Measurements from ENCODE around the gene DENND6B. TPM values are rescaled to one million over a fixed set of nuclear protein-coding genes. Genes with fewer than 3 reads are reported as not detected.
A peak's percentile ranks its signal among the peaks of the same experiment; 100 is the strongest.

DENND6B gene
- total RNA-seq, 1 experiment from 2014 or later = 13.2 TPM

DNA sequence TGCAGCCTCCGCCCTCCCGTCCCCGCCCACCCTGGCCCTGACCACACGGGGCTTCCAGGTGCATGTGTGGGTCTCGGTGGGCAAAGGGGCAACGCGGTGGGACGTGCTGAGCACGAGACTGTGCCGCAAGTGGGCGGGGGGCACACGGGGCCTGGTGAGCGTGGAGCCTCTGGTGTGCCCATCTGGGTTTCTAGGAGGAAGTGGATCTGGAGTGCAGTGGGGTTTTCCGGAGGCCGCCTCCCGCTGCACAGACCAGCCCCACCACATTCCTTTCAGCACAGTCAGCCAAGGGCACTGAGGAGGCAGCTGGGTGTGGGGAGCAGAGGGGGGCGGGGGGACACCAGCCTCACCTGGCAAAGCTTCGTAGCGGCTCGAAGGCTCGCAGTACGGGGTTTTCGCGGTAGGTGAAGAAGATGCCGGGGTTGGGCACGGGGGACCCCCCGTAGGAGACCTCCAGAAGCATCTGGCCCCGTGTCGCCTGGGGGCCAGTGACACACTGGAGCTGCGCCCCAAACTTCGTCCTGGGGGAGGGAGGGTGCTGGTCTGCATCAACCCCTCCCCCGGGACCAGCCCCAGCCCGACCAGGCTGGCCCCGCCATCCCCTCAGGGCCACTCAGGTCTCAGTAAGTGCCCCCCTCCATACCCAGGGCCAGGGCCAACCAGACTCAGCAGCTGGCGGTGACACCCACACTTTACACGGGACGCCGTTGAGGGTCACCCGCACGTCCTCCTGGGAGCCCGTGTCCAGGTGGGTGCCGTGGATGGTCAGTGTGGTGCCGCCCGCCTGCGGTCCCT is 44.3 kb downstream of the DENND6B start:
- CTCF ChIA-PET = interaction anchor here (0.5 to 1.6 kb wide), 4 partner anchors 9 to 40 kb away, joined by 3 to 9 read pairs (median 4); no protein-coding TSS in a partner anchor
- Mint-ChIP-seq H3K9me3 (ENCODE audit: low read depth, unreplicated experiment) (no peaks in the 10 kb centered on the region), H3K27me3 (ENCODE audit: unreplicated experiment) (no peaks in the 10 kb centered on the region), H3K4me1 (ENCODE audit: low read depth, unreplicated experiment) (peaks cover 7% of the 10 kb centered on the region), H3K27ac (ENCODE audit: unreplicated experiment) (peak overlapping the region; percentile 87), H3K4me3 (ENCODE audit: low read depth, unreplicated experiment) (peak overlapping the region; percentile 51), H3K36me3 (ENCODE audit: insufficient read depth, unreplicated experiment) (peaks cover 87% of the 10 kb centered on the region)
- TF ChIP-seq, protein P1, sequence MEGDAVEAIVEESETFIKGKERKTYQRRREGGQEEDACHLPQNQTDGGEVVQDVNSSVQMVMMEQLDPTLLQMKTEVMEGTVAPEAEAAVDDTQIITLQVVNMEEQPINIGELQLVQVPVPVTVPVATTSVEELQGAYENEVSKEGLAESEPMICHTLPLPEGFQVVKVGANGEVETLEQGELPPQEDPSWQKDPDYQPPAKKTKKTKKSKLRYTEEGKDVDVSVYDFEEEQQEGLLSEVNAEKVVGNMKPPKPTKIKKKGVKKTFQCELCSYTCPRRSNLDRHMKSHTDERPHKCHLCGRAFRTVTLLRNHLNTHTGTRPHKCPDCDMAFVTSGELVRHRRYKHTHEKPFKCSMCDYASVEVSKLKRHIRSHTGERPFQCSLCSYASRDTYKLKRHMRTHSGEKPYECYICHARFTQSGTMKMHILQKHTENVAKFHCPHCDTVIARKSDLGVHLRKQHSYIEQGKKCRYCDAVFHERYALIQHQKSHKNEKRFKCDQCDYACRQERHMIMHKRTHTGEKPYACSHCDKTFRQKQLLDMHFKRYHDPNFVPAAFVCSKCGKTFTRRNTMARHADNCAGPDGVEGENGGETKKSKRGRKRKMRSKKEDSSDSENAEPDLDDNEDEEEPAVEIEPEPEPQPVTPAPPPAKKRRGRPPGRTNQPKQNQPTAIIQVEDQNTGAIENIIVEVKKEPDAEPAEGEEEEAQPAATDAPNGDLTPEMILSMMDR (IDR thresholded peaks at IDR 0.05; ENCODE audit: unreplicated experiment) = peak; percentile 27
- DNase-seq = peak; percentile 95
- intact Hi-C loops (cut with micrococcal nuclease; ENCODE audit: unreplicated experiment) = no loop called here
- BruUV-seq (replicated peaks) = no TSS peak

DNA sequence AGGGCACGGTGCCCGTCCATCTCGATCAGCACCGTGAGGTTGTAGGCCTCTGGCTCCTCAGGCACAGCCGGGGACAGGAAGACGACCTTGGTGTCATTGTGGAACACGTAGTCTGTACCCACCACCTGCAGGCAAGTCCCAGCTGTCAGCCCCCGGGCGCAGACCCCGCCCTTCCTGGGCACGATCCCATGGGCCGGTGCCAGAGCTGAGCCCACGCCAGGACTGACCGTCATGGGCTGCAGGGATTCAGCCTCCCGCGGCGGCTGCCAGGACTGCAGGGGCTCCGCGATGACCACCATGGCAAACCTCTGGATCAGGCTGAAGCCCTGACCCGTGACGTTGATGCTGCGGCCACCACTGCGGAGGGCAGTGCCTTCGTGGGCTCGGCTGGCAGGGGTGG is 44.9 kb downstream of the DENND6B start:
- Mint-ChIP-seq H3K4me1 (ENCODE audit: low read depth, unreplicated experiment) (peaks cover 7% of the 10 kb centered on the region), H3K36me3 (ENCODE audit: insufficient read depth, unreplicated experiment) (peaks cover 87% of the 10 kb centered on the region), H3K27ac (ENCODE audit: unreplicated experiment) (peak overlapping the region; percentile 87), H3K27me3 (ENCODE audit: unreplicated experiment) (no peaks in the 10 kb centered on the region), H3K4me3 (ENCODE audit: low read depth, unreplicated experiment) (peak overlapping the region; percentile 51), H3K9me3 (ENCODE audit: low read depth, unreplicated experiment) (no peaks in the 10 kb centered on the region)
- peak; percentile 74 for DNase-seq
- intact Hi-C loops (cut with micrococcal nuclease; ENCODE audit: unreplicated experiment) = no loop called here
- CTCF ChIA-PET = interaction anchor here (1.1 to 1.6 kb wide), 2 partner anchors 12 to 15 kb away, joined by 4 to 9 read pairs; no protein-coding TSS in a partner anchor
- no TSS peak for BruUV-seq (replicated peaks)
- TF ChIP-seq, protein P1 (IDR thresholded peaks at IDR 0.05; ENCODE audit: unreplicated experiment) = no peak

DNA sequence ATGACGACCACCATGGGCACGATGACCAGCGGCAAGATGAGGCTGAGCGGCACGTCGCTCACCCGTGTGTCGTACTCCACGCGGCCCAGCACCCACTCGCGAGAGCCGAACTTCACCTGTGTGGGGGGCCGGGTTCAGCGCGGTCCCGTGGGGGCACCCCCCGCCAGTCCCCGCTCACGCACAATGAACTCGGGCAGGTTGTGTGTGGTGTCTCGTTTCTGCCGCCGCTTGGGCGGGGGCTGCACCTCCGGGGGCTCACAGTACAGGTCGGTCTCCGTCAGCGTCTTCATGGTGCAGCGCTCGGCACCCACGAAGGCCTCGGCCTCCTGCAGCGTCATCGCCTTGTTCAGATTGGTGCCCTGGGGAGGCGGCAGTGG is 45.4 kb downstream of the DENND6B start:
- CTCF ChIA-PET = interaction anchor here (1.6 kb wide), 1 partner anchor 12 kb away, joined by 9 read pairs; no protein-coding TSS in a partner anchor
- H3K27ac Mint-ChIP-seq (ENCODE audit: unreplicated experiment) = peak overlapping the region; percentile 87
- no peak for DNase-seq
- no peaks in the 10 kb centered on the region for H3K9me3 Mint-ChIP-seq (ENCODE audit: low read depth, unreplicated experiment)
- TSS peak; percentile 48 for BruUV-seq (replicated peaks)
- TF ChIP-seq, protein P1 (IDR thresholded peaks at IDR 0.05; ENCODE audit: unreplicated experiment) = no peak
- peaks cover 87% of the 10 kb centered on the region for H3K36me3 Mint-ChIP-seq (ENCODE audit: insufficient read depth, unreplicated experiment)
- H3K4me1 Mint-ChIP-seq (ENCODE audit: low read depth, unreplicated experiment) = peaks cover 7% of the 10 kb centered on the region
- H3K4me3 Mint-ChIP-seq (ENCODE audit: low read depth, unreplicated experiment) = peak overlapping the region; percentile 51
- intact Hi-C loops (cut with micrococcal nuclease; ENCODE audit: unreplicated experiment) = no loop called here
- H3K27me3 Mint-ChIP-seq (ENCODE audit: unreplicated experiment) = no peaks in the 10 kb centered on the region

DNA sequence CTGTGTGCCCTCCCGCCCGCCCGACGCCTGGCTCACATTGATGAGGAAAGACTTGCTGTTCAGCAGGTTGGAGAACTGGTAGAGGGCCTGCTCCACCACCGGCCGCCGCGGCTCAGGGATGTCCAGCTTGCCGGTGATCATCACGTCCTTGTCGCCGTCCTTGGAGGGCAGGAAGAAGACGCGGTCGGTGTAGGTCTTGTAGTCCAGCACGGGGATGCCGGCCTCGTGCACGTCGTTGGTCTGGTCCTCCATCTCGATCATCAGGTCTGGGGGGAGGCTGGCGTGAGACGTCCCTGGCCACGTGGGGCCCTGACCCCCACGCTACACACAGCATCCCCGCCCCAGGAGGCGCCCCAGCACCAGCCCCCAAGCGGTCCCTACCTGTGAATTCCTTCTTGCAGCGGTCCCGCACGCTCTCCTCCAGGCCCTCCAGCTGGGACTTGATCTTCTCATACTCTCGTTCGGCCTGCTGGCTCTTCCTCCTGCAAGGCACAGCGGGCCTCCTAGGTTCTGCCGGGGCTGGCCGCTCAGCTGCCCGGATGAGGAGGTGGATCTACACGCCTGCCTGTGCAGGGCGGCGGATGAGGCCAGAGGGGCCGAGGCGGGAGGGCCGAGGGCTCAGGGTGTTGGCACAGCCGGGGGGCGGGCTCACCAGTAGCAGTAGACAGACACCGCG is 46.0 kb downstream of the DENND6B start:
- CTCF ChIA-PET = no interaction called here
- Mint-ChIP-seq H3K36me3 (ENCODE audit: insufficient read depth, unreplicated experiment) (peaks cover 87% of the 10 kb centered on the region), H3K27me3 (ENCODE audit: unreplicated experiment) (no peaks in the 10 kb centered on the region), H3K27ac (ENCODE audit: unreplicated experiment) (no peak overlapping the region), H3K4me3 (ENCODE audit: low read depth, unreplicated experiment) (peak overlapping the region; percentile 51), H3K9me3 (ENCODE audit: low read depth, unreplicated experiment) (no peaks in the 10 kb centered on the region), H3K4me1 (ENCODE audit: low read depth, unreplicated experiment) (peaks cover 7% of the 10 kb centered on the region)
- DNase-seq = no peak
- TF ChIP-seq, protein P1 (IDR thresholded peaks at IDR 0.05; ENCODE audit: unreplicated experiment) = no peak
- no TSS peak for BruUV-seq (replicated peaks)
- intact Hi-C loops (cut with micrococcal nuclease; ENCODE audit: unreplicated experiment) = no loop called here

Data from Calu3 (cell line).